Islet of Langerhans (tissue), 1 donor: ENCODE measurements around the gene GCNA.
A peak's percentile ranks its signal among the peaks of the same experiment; 100 is the strongest.

ENCODE experiments used
- FAIRE-seq: peaks from one replicate; lab custom pipeline; 2011; peaks lifted over from hg19 to GRCh38; lab: Jason Lieb, UNC

Gene GCNA

DNA sequence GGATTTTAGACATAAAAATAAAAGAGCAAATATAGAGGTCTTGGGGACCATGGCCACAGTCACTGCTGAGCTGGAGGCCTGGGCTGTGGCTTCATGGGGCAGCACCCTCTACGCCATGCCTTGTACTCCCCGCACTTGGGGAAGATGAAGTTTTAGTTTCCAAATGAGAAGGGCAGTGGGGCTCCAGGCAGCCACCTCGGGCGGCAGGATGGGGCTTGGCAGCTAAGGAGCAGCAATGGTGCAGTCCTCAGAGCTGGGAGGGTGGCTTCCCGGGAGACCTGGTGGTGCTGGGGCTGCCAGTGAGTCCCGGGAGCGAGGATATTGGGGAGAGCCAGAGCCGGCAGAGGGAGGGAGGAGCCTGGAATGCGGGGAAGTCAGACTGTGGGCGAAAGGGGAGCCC lies 37.7 kb downstream of the GCNA start:
- no peak for FAIRE-seq

DNA sequence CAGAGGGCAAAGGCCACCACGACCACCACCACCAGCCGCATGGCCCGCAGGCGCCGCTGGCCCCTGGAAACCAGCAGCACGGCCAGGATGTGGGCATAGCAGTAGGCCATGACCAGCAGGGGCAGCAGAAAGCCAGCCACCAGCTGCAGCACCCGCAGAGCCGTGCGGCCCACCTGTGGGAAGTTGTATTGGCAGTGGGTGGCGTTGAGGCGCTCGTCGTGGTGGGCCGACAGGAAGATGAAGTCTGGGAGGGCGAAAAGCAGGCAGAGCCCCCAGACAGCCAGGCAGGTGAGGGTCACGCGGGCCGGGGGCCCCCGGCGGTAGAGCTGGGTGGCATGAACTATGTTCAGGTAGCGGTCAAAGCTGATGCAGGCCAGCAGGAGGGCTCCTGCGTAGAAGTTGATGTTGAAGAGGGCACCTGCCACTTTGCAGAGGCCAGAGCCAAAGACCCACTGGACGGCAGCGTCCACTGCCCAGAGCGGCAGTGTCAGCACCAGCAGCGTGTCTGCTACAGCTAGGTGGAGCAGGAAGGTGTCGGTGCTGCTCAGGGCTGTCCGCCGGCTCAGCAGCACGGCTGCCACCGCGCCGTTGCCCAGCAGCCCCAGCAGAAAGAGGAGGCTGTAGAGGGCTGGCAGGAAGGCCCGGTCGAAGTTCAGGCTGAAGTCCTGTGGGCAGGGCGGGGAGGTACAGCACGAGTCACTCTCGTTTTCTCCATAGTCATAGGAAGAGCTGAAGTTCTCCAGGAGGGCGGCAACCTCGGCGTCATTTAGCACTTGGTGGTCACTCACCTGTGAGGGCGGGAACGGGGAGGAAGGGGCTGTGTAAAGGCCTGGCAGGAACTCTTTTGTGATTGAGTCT lies 38.7 kb downstream of the GCNA start:
- FAIRE-seq, result no peak

DNA sequence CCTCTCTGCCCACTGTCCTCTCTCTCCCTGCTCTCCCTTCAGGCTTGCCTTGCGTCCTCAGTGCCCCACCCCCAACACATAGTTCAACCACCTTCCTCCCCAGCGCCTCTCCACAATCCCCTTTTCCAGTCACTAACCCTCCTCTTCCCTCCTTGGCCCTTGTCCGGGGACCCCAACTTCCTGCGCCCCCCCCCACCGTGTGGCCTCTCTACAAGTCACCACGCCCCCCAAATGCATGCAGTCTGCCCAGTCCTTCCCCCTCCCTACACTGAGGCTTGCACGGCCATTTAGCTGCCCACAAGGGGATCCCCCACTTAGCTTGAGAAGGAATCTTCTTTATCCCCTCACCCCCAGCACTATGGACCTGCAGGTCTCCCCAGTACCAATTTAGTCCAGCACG lies 39.5 kb downstream of the GCNA start:
- FAIRE-seq, result no peak

DNA sequence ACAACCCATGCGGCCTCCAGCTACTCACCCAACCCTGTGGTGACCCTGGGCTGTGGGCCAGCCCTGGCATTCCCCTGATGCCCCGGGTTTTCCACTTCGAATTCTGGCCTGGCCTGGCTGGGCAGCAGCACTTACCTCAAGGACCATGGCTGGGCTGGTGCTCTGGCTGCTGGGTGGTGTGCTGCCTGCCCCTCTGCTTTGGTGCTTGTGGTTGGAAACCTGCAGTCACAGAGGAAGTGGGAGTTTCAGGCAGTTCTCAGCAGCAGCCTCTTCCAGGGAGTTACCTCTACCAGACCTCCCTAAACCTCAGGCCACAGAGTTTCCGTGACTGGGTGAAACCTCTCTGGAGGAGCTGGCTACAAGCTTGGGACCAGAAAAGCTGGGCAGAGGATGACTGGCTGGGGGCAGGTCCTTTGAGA lies 40.1 kb downstream of the GCNA start, which contains the start of gene CXCR3:
TSS of gene CXCR3 (minus strand) at position 209 of the 419 bp plus-strand sequence. CDS start at position 147, 62 bp downstream.
- FAIRE-seq, result no peak

DNA sequence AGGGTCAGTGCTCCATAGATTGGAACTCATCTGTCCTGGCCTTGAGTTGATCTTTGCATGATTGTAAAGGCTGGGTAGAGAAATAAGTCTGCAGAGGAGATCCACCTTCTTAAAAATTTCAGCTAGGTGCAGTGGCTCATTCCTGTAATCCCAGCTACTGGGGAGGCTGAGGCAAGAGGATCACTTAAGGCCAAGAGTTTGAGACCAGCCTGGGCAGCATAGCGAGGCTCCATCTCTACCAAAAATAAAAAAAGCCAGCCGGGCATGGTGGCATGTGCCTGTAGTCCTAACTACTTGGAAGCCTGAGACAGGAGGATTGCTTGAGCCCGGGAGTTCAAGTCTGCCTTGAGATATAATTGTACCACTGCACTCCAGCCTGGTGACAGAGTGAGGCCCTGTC lies 40.5 kb downstream of the GCNA start:
- FAIRE-seq, result no peak

DNA sequence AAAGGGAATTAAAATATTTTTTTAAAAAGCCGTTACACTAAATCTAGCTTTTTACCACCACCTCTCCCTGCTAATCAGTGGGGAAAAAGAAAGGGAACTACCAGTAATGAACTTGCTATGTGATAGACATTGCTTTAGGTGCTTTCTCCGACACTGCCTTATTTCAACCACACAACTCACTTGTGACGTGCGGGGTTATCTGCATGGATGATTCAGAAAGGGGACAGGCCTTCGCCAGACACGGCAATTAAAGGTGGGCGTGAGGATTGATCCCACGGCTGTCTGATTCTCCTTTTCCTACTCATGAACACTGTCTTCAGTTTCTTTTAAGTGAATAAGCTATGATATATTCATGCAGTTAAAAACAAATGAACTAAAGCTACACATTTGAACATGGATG lies 41.0 kb downstream of the GCNA start:
- no peak for FAIRE-seq

DNA sequence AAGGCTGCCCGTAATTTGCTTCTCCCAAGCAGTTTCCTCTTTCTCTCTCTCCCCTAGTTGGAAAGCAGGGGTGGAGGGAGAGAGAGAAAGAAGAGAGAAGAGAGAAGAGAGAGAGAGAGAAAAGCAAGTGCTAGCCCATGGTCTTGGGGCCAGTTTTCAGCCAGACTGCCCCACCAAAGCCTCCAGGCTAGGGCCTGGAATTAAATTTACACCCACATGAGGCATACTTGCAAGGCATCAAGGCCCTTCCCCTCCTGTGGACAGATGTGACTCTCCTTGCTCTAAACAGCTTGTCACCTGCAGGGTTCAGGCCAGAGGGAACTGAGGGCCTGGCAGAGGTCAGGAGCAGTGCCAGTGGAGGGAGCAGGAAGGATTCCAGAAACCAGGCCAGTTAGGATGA lies 41.7 kb downstream of the GCNA start:
- no peak for FAIRE-seq

DNA sequence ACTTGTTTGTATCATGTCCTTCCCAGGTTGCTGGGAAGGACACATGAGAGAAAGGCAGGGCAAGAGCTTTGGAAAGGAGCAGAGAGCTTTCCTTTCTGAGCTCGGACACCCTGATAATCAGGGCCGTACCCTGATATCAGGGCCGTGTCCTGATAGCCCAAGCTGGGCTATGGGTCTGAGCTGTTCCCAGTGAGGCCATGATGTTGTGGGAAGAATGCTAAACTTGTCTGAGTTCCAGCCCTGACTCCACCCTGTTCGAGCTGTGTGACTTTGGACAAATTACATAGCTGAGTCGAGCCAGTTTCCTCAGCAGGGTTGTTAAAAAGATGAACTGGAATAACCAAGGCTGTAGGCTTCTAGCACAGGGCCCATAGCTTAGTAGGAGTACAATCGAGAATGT lies 43.4 kb downstream of the GCNA start:
- FAIRE-seq, result no peak

DNA sequence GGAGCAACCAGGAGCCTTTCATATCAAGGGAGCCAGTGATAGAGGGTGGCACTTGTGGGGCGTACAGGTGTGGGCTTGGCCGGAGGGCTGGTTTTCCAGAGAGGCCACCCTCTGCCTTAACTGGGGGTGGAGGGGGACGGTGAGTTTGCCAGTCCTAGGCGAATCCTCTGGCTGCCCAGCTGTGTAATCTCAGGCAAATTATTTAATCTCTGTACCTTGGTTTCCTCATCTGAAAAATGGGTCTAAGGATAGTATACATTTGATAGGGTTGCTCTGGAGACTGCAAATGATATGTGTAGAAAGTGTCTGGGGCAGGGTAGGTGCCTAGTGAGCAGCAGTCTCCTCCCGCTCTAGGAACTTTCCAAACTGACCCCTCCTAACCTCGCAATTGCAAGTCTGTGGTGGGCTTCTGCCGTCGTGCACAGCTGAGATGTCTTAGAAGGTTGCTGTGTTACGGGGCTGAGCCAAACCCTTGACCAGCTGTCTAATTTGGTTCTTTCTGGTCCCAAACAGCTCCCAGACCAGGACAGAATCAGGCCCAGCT lies 43.9 kb downstream of the GCNA start:
- FAIRE-seq, result no peak

DNA sequence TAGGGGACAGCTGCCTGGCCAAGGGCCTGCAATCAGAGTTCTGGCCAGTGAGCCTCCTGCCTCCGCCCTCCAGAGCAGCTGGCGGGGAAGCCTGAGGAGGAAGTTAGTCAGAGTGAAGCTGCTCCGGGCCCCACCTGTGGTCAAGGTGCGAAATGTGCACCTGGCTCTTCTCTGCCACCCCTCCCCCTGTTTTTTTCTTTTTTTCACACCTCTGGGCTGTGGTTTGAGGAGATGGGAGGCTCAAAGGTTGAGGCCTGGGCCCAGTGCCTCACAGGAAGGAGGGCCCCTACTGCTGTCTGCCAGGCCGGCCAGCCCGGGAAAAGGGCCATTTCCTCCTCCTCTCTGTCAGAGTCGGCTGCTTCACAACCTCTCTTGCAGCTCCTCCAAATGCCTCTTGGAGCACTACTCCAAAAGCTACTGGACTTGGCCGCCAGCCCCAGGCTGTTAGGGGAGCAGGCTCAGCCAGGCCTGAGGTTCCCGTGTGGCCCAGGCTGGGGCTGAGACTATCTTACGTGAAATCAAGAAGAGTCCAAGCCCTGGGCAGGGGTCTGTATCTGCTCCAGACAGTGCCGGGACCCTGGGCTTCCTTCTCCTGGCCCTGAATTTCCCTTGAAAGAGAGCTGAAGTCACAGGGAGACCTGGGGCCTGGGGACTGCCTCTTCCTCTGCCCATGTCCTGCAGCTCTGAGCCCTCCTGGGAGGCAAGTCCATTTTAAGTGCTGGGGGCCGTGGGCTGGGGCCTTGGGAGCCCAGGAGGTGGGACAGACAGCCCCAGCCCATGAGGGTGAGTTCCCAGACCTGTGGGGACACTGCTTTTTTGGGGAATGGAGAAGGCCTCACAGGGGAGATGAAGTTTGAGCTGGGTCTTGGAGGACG lies 44.6 kb downstream of the GCNA start:
- no peak for FAIRE-seq

DNA sequence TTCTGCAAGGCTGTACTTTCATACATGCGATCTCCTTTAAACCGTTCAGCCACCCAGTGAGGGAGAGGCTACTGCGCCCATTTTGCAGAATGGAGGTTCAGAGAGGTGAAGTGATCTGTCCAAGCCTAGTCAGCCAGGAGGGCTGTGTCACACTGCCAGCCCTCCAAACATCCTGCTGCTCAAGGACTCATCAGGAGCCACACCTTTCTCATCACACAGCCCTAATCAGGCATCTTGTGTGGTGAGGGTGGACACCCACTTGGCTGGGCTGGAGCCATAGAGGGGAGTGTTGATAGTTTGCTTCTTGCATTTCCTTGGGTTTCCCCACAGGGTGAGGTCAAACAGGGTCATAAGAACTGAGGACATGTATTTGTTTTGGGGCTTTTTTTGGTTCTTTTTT lies 45.5 kb downstream of the GCNA start:
- no peak for FAIRE-seq

DNA sequence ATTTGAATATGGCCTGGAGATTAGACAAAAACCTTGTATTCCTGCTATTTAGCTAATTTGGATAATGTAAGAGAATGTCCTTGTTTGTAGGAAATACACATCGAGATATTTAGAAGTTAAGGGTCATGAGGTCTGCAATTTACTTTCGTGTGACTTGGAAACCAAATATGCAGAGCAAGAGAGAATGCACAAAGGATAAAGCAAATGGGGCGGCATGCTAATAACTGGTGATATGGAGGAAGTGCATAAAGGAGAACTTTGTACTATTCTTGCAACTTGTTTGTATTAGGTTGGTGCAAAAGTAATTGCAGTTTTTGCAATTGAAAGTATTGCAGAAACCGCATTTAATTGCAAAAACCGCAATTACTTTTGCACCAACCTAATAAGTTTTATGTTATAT lies 47.2 kb downstream of the GCNA start:
- no peak for FAIRE-seq

DNA sequence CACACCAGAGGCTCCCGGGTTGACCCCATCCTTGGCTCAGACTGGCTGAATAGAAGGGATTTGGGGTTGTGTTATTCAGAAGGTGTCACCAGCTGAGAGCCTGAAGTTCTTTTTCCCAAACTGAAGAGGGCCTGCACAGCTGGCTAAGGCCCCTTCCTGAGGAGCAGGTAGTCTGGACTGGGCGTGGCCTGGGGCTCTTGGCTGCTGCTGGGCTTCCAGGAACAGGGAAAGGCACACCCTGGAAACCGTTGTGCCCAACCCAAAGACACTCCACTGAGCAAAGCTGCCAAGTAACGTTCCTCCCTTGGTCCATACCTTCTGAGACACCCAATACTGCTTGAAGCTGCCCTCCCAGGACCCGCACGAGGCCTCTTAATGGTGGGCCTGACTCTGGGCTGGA lies 48.3 kb downstream of the GCNA start:
- FAIRE-seq, result no peak

DNA sequence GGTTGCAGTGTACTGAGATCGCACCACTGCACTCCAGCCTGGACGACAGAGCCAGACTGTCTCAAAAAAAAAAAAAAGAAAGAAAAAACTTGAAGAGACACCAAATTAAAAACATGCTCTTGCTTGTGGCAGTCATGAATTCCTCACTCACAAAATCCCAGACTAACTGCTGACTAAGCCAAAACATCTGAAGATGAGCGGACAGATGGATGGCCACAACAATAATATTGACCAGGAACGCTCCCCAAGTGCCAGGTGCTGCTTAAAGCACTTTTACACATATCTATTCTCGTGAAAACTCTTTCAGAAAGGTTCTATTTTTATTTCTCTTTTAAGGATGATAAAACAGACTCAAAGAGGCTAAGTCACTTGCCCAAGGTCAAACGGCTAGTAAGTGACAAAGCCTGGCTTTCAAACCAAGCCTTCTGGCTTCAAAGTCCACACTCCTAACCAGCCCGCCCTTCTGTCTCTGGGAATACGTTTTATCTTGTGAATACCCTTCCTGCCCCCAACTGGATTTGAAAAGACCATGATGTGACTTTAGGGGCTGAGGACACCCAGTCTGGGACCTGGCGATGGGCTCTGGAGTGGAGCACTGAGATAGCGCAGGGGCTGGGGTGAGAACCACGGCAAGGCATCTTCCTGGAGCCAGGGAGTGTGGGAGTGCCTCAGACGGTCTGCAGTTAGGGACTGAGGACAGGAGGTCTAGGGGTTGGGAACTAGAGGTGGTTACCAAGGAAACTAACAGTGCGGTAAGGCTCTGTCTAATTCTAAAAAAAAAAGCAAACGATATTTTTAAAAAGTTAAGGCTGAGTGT lies 49.6 kb downstream of the GCNA start:
- no peak for FAIRE-seq

DNA sequence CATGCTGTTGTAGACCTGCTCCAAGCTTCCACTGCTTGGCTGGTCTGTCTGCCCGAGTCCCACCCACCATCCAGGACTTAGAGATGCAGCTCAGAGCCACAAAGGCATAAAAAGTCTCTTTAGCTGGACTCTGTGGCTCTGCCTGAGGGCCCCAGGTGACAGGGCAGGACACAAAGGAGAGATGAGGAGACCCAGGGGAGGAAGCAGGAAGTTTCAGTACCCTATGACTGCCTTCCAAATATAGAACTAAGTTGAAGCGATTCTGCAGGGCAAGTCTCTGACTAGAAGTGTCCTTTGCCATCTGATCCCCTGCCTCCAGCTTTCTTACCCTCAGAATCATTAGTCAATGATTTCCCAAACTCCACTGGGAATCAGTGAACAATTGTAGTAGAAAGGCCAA lies 51.2 kb downstream of the GCNA start:
- no peak for FAIRE-seq

DNA sequence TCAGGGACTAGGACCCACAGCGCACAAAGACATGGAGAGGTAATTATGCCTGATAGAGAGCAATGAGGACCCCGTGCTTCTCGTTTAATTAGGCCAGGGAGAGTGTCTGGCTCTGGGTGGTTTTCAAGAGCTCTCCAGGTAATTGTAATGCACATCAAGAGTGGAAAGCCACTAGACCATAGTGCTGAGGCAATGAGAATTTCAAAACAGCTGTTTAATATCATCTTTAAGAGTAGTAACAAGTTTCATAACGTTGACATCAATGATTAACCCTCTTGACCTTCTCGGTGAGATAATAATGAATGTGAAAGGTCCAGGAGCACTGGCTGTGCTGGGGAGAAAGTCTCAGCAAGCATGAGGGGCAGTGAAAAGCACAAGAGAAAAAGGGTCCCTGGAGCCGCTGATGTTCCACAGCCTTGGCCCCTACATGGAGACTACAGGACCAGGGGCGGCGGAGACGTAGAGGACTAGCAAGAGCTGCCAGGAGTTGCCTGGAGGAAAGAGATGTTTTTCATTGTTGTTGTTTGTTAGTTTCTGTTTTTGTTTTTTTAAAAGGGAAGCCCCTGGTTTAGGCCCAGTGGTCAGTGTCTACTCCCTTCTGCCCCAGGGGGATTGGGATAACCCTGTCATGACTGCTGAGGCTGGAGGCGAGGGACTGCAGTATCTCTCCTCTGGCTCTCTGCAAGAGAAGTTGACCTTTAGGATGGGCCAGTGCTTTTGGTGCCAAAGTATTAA lies 54.9 kb downstream of the GCNA start:
- FAIRE-seq, result peak; percentile 74

DNA sequence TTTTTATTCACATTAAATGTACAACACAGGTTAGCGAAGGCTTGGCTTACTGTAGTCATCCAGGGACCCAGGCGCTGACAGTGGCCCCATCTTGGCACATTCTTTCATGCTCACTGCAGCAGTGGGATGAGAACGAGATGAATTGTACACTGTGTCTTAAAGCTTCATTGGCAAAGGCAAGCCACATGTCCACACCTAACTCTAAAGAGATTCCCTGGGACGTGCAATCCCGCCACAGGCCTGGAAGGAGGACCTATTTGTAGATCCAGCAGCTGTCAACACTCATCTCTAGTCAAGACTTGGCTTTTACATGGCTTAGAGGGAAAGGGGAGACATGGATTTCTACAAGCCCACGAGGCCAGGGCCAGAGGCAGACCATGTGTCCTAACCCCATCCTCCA lies 56.1 kb downstream of the GCNA start:
- FAIRE-seq, result no peak

DNA sequence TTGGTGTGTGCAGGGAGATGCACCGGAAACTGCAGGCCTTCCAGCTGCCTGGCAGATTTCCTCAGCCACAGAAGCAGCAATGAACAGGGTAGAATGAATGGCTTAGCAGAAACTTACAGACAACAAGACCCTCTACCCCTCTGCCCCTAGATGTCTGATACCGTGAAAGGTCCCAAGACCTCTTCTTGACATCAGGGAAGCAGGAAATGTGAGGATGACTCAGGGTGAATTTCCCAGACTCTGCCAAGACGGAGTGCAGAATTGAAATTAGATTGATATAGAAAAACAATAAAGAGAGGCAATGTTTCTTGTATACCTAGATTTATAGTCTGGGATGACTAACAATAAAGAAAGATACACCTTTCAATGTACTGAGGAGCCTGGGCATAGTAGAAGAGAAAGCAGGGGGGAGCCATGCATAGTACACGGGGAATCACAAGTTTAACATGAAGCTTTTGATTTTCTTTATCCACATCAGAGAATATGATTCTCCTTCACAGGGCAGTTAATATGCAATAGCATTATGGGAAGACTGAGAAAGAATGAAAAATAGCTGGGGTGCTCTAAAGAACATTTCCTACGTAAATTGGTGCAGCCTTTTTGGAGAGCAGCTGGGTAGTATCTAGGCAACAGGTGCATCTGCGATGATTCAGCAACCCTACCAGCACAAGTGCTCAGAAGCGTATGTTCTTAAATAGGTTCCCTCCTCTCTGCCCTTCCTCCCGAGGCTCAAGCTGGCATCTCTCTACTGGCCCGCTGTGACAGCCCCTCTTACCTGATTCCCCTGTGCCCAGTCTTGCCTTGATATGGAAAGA lies 58.4 kb downstream of the GCNA start:
- no peak for FAIRE-seq

DNA sequence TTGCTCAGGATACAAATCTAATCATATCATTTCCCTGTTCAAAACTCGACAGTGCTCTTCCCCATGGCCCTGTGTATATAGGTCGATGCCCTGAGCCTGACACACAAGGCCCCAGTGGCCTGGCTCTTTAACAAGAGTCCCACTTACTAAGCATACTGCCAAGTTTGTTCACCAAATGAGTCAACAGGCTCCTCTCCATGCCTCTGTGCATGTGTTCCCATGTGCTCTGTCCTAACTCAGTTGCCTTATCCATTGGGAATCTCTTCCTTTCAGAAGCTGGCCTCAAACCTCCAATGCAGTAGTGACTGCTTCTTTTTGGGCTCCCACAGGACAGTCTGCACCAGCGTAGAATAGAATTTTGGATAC lies 59.0 kb downstream of the GCNA start:
- FAIRE-seq, result no peak

DNA sequence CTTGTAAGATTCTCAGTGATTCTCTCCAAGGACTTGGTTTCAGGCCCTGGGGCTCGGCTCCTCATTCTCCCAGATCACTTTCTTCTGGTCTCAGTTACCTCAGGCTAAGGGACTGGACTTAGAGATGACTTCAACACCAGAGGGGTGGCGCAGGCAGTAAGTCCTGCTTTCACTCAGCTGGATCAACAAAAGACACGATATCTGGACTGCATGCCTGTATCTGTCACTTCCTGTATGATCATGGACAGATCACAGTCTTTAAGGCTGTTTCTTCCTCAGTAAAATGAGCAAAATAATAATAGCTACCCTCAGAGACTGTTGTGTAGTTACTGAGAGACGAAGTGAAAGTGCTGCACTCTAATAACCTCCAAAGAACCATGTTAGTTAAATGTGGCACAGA lies 59.6 kb downstream of the GCNA start:
- no peak for FAIRE-seq

DNA sequence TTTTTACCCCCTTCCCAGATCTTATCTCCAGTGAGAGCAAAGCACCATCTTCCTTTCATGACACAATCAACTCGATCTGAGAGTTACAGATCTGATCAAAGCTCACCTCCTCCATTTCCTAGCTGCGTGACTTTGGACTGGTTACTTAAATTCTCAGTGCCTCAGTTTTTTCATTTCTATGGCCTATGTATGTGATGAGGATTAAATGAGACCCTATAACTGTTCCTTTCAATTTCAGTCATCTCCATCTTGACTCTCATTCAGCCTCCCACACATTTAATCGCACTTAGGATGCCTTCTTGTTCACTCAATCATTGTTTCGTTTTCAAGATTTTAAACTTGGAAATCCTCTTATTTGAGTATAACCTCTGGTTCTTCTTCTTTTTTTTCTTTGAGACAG lies 60.2 kb downstream of the GCNA start:
- no peak for FAIRE-seq
